Measurements from ENCODE around the gene SLC34A1. TPM values are rescaled to one million over a fixed set of nuclear protein-coding genes. Genes with fewer than 3 reads are reported as not detected.

The SLC34A1 gene
- total and polyA plus RNA-seq, 2 donors (not counting 1 experiment from before 2014, with no cell fraction given) = 0.06 TPM; not detected in 1

GRCh38 chr5:177336112-177336511 lies 48.1 kb upstream of the SLC34A1 start:
- Mint-ChIP-seq H3K27me3 (no peaks in the 10 kb centered on the region), H3K27ac (no peak overlapping the region), H3K4me3 (no peak overlapping the region), H3K9me3 (ENCODE audit: insufficient read depth) (no peaks in the 10 kb centered on the region), H3K4me1 (peaks cover 20% of the 10 kb centered on the region)
- no peak overlapping the region for H3K4me2 ChIP-seq (replicated peaks; ENCODE audit: low read depth, low read length, poor library complexity, severe bottlenecking)
- DNase-seq (no peak), ATAC-seq (ENCODE audit: low read depth) (peak; percentile 34)
- peaks cover 0 to 85% of the 10 kb centered on the region in 2 experiments for H3K36me3 ChIP-seq (replicated peaks in 1 of 2; ENCODE audit: control extremely low read depth in 1 of 2, control insufficient read depth in 1 of 2, extremely low read depth in 1 of 2, insufficient read depth in 2 of 2, low read length in 1 of 2)
- intact Hi-C loops (cut with micrococcal nuclease) = no loop called here
- CTCF ChIA-PET = interaction anchor here (1.1 to 1.6 kb wide), 4 partner anchors 18 to 224 kb away, joined by 3 to 5 read pairs (median 4); no protein-coding TSS in a partner anchor
- H3K4me3 ChIP-seq (ENCODE audit: control extremely low read depth in 1 of 5, extremely low read depth in 1 of 5, insufficient read depth in 1 of 5, low read depth in 2 of 5, low read length in 4 of 5) = no peak overlapping the region
- 65% methylated on average over 12 of the region's 12 CpGs for WGBS (ENCODE audit: insufficient coverage)
- POLR2A ChIA-PET = no interaction called here
- H3K9me3 ChIP-seq (ENCODE audit: control extremely low read depth in 1 of 3, control insufficient read depth in 2 of 3, insufficient read depth in 1 of 3, low read length in 2 of 3) = no peaks in the 10 kb centered on the region
- no peak overlapping the region for H2AFZ ChIP-seq (ENCODE audit: insufficient read depth, low read depth, low read length, poor library complexity, severe bottlenecking)
- H3K4me1 ChIP-seq (ENCODE audit: control insufficient read depth in 2 of 2, insufficient read depth in 2 of 2, low read length in 2 of 2) = peaks cover 11 to 20% of the 10 kb centered on the region in 2 donors
- H3K9ac ChIP-seq (ENCODE audit: low read length) = no peak overlapping the region
- TF ChIP-seq EZH2 (IDR thresholded peaks at IDR 0.05; ENCODE audit: borderline replicate concordance, insufficient read depth, low read depth, low read length, poor library complexity, severe bottlenecking) = no peak
- peak; percentile 25 for TF ChIP-seq CTCF (IDR thresholded peaks at IDR 0.05)
- no peaks in the 10 kb centered on the region for H3K27me3 ChIP-seq (replicated peaks in 1 of 4; ENCODE audit: control extremely low read depth in 1 of 4, control insufficient read depth in 3 of 4, insufficient read depth in 4 of 4, low read length in 3 of 4)
- peaks cover 42% of the 10 kb centered on the region for H4K20me1 ChIP-seq (ENCODE audit: control insufficient read depth, insufficient read depth, low read length, poor library complexity, severe bottlenecking)
- H3K27ac ChIP-seq (ENCODE audit: low read length in 2 of 2) = no peak overlapping the region
- H3K79me2 ChIP-seq (ENCODE audit: control insufficient read depth, insufficient read depth, low read length) = peaks cover 39% of the 10 kb centered on the region

GRCh38 chr5:177336603-177337494 lies 47.4 kb upstream of the SLC34A1 start:
- H3K4me1 ChIP-seq (ENCODE audit: control insufficient read depth in 2 of 2, insufficient read depth in 2 of 2, low read length in 2 of 2) = peaks cover 4 to 12% of the 10 kb centered on the region in 2 donors
- H3K4me3 Mint-ChIP-seq = no peak overlapping the region
- H3K27ac ChIP-seq (ENCODE audit: low read length in 2 of 2) = no peak overlapping the region
- DNase-seq (no peak), ATAC-seq (ENCODE audit: low read depth) (no peak)
- H3K27me3 Mint-ChIP-seq = no peaks in the 10 kb centered on the region
- 96% methylated on average over 32 of the region's 36 CpGs for WGBS (ENCODE audit: insufficient coverage)
- peaks cover 13% of the 10 kb centered on the region for H3K4me1 Mint-ChIP-seq
- H3K27me3 ChIP-seq (replicated peaks in 1 of 4; ENCODE audit: control extremely low read depth in 1 of 4, control insufficient read depth in 3 of 4, insufficient read depth in 4 of 4, low read length in 3 of 4) = no peaks in the 10 kb centered on the region
- ChIA-PET CTCF (interaction anchor here (1.1 to 1.6 kb wide), 3 partner anchors 34 to 225 kb away, joined by 3 to 5 read pairs (median 3); no protein-coding TSS in a partner anchor), POLR2A (no interaction called here)
- no peak overlapping the region for H3K4me3 ChIP-seq (ENCODE audit: control extremely low read depth in 1 of 5, extremely low read depth in 1 of 5, insufficient read depth in 1 of 5, low read depth in 2 of 5, low read length in 4 of 5)
- H2AFZ ChIP-seq (ENCODE audit: insufficient read depth, low read depth, low read length, poor library complexity, severe bottlenecking) = no peak overlapping the region
- H3K27ac Mint-ChIP-seq = no peak overlapping the region
- H3K36me3 ChIP-seq (replicated peaks in 1 of 2; ENCODE audit: control extremely low read depth in 1 of 2, control insufficient read depth in 1 of 2, extremely low read depth in 1 of 2, insufficient read depth in 2 of 2, low read length in 1 of 2) = peaks cover 0 to 86% of the 10 kb centered on the region in 2 experiments
- intact Hi-C loops (cut with micrococcal nuclease) = no loop called here
- no peak overlapping the region for H3K9ac ChIP-seq (ENCODE audit: low read length)
- TF ChIP-seq CTCF (IDR thresholded peaks at IDR 0.05) (no peak), EZH2 (IDR thresholded peaks at IDR 0.05; ENCODE audit: borderline replicate concordance, insufficient read depth, low read depth, low read length, poor library complexity, severe bottlenecking) (no peak)
- peaks cover 46% of the 10 kb centered on the region for H4K20me1 ChIP-seq (ENCODE audit: control insufficient read depth, insufficient read depth, low read length, poor library complexity, severe bottlenecking)
- no peaks in the 10 kb centered on the region for H3K9me3 Mint-ChIP-seq (ENCODE audit: insufficient read depth)
- no peak overlapping the region for H3K4me2 ChIP-seq (replicated peaks; ENCODE audit: low read depth, low read length, poor library complexity, severe bottlenecking)
- H3K79me2 ChIP-seq (ENCODE audit: control insufficient read depth, insufficient read depth, low read length) = peaks cover 46% of the 10 kb centered on the region
- no peaks in the 10 kb centered on the region for H3K9me3 ChIP-seq (ENCODE audit: control extremely low read depth in 1 of 3, control insufficient read depth in 2 of 3, insufficient read depth in 1 of 3, low read length in 2 of 3)
